Smooth muscle cell of the brain vasculature (primary cell): ENCODE measurements around the gene PRDM5.
A peak's percentile ranks its signal among the peaks of the same experiment; 100 is the strongest.

ENCODE experiments used
- DNase-seq: peaks from one replicate; pipeline ENCODE4 v3.0.0-alpha.2; 2012; ENCODE audit warnings: low read depth, low spot score

Gene PRDM5

GRCh38 chr4:120819805-120820437 lies 102.6 kb downstream of the PRDM5 start:
- no peak for DNase-seq

- no peak for DNase-seq
Measured at GRCh38 chr4:120816296-120816965, 106.1 kb downstream of the PRDM5 start.

GRCh38 chr4:120815361-120815760 lies 107.2 kb downstream of the PRDM5 start:
- no peak for DNase-seq

- DNase-seq: no peak
Measured at GRCh38 chr4:120814886-120815285, 107.6 kb downstream of the PRDM5 start.

- no peak for DNase-seq
Measured at GRCh38 chr4:120812216-120812615, 110.3 kb downstream of the PRDM5 start.

- no peak for DNase-seq
Measured at GRCh38 chr4:120809518-120809917, 113.0 kb downstream of the PRDM5 start.

- DNase-seq: no peak
Measured at GRCh38 chr4:120808475-120809141, 113.9 kb downstream of the PRDM5 start.

GRCh38 chr4:120801137-120801758 lies 121.3 kb downstream of the PRDM5 start:
- no peak for DNase-seq

GRCh38 chr4:120798570-120798969 lies 124.0 kb downstream of the PRDM5 start:
- DNase-seq: no peak

GRCh38 chr4:120796271-120796670 lies 126.3 kb downstream of the PRDM5 start:
- no peak for DNase-seq

GRCh38 chr4:120785202-120785601 lies 137.3 kb downstream of the PRDM5 start:
- DNase-seq: no peak

- no peak for DNase-seq
Measured at GRCh38 chr4:120777459-120777858, 145.1 kb downstream of the PRDM5 start.

- no peak for DNase-seq
Measured at GRCh38 chr4:120775431-120775830, 147.1 kb downstream of the PRDM5 start.

GRCh38 chr4:120773641-120774040 lies 148.9 kb downstream of the PRDM5 start:
- no peak for DNase-seq

- no peak for DNase-seq
Measured at GRCh38 chr4:120771907-120772306, 150.6 kb downstream of the PRDM5 start.

- no peak for DNase-seq
Measured at GRCh38 chr4:120770897-120771296, 151.6 kb downstream of the PRDM5 start.

GRCh38 chr4:120769227-120769626 lies 153.3 kb downstream of the PRDM5 start:
- peak; percentile 18 for DNase-seq

GRCh38 chr4:120765260-120765680 lies 157.3 kb downstream of the PRDM5 start:
- DNase-seq: no peak

GRCh38 chr4:120763650-120764049 lies 158.9 kb downstream of the PRDM5 start:
- DNase-seq: no peak

- DNase-seq: no peak
Measured at GRCh38 chr4:120761070-120761469, 161.5 kb downstream of the PRDM5 start.

GRCh38 chr4:120760047-120760446 lies 162.5 kb downstream of the PRDM5 start:
- no peak for DNase-seq

GRCh38 chr4:120755864-120756263 lies 166.7 kb downstream of the PRDM5 start:
- DNase-seq: no peak
